Neural cell (in vitro differentiated cells): ENCODE data around the gene IL18BP.
A peak's percentile ranks its signal among the peaks of the same experiment; 100 is the strongest.

ENCODE experiments used
- CTCF ChIP-seq: fragments of 450-650 bp; IDR thresholded peaks from 2 replicates; pipeline ENCODE4 v1.5.1; 2014; ENCODE audit warnings: antibody characterized with exemption, mild to moderate bottlenecking, moderate library complexity; ENCODE audit not compliant: poor library complexity, severe bottlenecking
- EZH2 ChIP-seq: fragments of 200-600, 300-800 bp; shearing (Covaris generic), sonication (generic); IDR thresholded peaks from 2 replicates; pipeline ENCODE4 v1.6.1; 2014; ENCODE audit warnings: antibody characterized with exemption, low read length, borderline replicate concordance, mild to moderate bottlenecking; ENCODE audit not compliant: insufficient read depth, poor library complexity, severe bottlenecking
- RAD21 ChIP-seq: fragments of 450-650 bp; conservative IDR thresholded peaks from 2 replicates; pipeline ENCODE4 v1.6.1; 2014; ENCODE audit warnings: antibody characterized with exemption, mild to moderate bottlenecking, moderate library complexity
- REST ChIP-seq: IDR thresholded peaks from 2 replicates; pipeline ENCODE4 v1.6.1; 2012; ENCODE audit warnings: borderline replicate concordance
- SMC3 ChIP-seq: fragments of 450-650 bp; conservative IDR thresholded peaks from 2 replicates; pipeline ENCODE4 v1.6.1; 2014; ENCODE audit warnings: antibody characterized with exemption, mild to moderate bottlenecking, moderate library complexity; ENCODE audit not compliant: poor library complexity

- TF ChIP-seq CTCF (no peak), RAD21 (no peak), EZH2 (no peak), SMC3 (no peak), REST (peak; percentile 75)
Observed at GRCh38 chr11:72041364-72042063, 42.8 kb downstream of the IL18BP start.
